Endothelial cell of umbilical vein (primary cell): Measurements from ENCODE around the gene ATP6V0D1. TPM values are rescaled to one million over a fixed set of nuclear protein-coding genes. Genes with fewer than 3 reads are reported as not detected.

ENCODE experiments used
- BruUV-seq: library from RNA; stranded (reverse); fragments of 400-500 nt; replicated peaks from 2 replicates; lab custom pipeline; 2021; lab: Mats Ljungman, UMichigan
- CTCF ChIA-PET: fragments of 300-600, 350-600 bp; sonication (Branson Sonifier 250); formaldehyde crosslinking; loops from one replicate; lab custom pipeline; 2021; ENCODE audit warnings: antibody characterized with exemption, inconsistent platforms; lab: Charles Lee
- POLR2A ChIA-PET: fragments of 300-600, 350-600 bp; sonication (Branson Sonifier 250); formaldehyde crosslinking; loops from one replicate; lab custom pipeline; 2021; ENCODE audit warnings: antibody characterized with exemption, inconsistent platforms; lab: Charles Lee
- DNase-seq: peaks from one replicate; pipeline ENCODE4 v3.0.0-alpha.2; 2011; ENCODE audit warnings: low read depth, low spot score
- FAIRE-seq: peaks from 2 replicates; lab custom pipeline; 2011; peaks lifted over from hg19 to GRCh38; lab: Jason Lieb, UNC
- H2AFZ ChIP-seq: 2 replicates; pipeline ENCODE4 v1.6.0; 2012; ENCODE audit warnings: low read depth, low read length, control low read depth, inconsistent platforms
- H3K27ac ChIP-seq: 2 replicates; pipeline ENCODE4 v1.5.1; 2011; ENCODE audit warnings: low read depth, mild to moderate bottlenecking, control low read depth, low read length, moderate library complexity; ENCODE audit not compliant: insufficient read depth
- H3K27me3 ChIP-seq, 2 experiments: 2 replicates each; pipeline versions ENCODE4 v1.6.0 to v1.6.1; 2011; ENCODE audit warnings: low read length in 2 of 2, mixed read lengths in 1 of 2; ENCODE audit not compliant: control insufficient read depth in 2 of 2, insufficient read depth in 2 of 2
- H3K36me3 ChIP-seq, 2 experiments: 2 replicates in 1 of 2; 3 replicates in 1 of 2; pipeline ENCODE4 v1.5.1; 2011; ENCODE audit warnings: low read length in 2 of 2, mild to moderate bottlenecking in 1 of 2, moderate library complexity in 1 of 2; ENCODE audit not compliant: control insufficient read depth in 2 of 2, insufficient read depth in 2 of 2; ENCODE audit errors: extremely low read depth in 1 of 2
- H3K4me1 ChIP-seq: 3 replicates; pipeline ENCODE4 v1.5.1; 2011; ENCODE audit warnings: mild to moderate bottlenecking, low read length; ENCODE audit not compliant: control insufficient read depth, insufficient read depth; ENCODE audit errors: extremely low read depth
- H3K4me2 ChIP-seq: 2 replicates; pipeline ENCODE4 v1.6.1; 2011; ENCODE audit warnings: low read length, control low read depth, mixed read lengths; ENCODE audit not compliant: insufficient read depth
- H3K4me3 ChIP-seq, 3 experiments: fragments of 200-600 bp in 1 of 3; sonication (generic), shearing (Covaris generic) in 1 of 3; replicated peaks in 1 of 3; 2 replicates each; pipeline ENCODE4 v1.5.1; 2011 to 2016; ENCODE audit warnings: control low read depth in 3 of 3, low read length in 3 of 3, mild to moderate bottlenecking in 2 of 3, inconsistent platforms in 1 of 3, low read depth in 1 of 3, moderate library complexity in 1 of 3; ENCODE audit not compliant: insufficient read depth in 1 of 3
- H3K79me2 ChIP-seq: 2 replicates; pipeline ENCODE4 v1.6.0; 2012; ENCODE audit warnings: low read length, inconsistent platforms; ENCODE audit not compliant: control insufficient read depth, insufficient read depth
- H3K9ac ChIP-seq: replicated peaks from 2 replicates; pipeline ENCODE3; 2011; ENCODE audit warnings: low read length, control low read depth; ENCODE audit not compliant: insufficient read depth; ENCODE audit errors: extremely low read depth
- H3K9me1 ChIP-seq: replicated peaks from 3 replicates; pipeline ENCODE4 v1.6.0; 2011; ENCODE audit warnings: mild to moderate bottlenecking, low read length; ENCODE audit not compliant: control insufficient read depth, insufficient read depth; ENCODE audit errors: extremely low read depth
- H3K9me3 ChIP-seq: replicated peaks from 2 replicates; pipeline ENCODE4 v1.5.1; 2012; ENCODE audit warnings: low read length, inconsistent platforms; ENCODE audit not compliant: control insufficient read depth, insufficient read depth
- H4K20me1 ChIP-seq: replicated peaks from 2 replicates; pipeline ENCODE3; 2011; ENCODE audit warnings: mild to moderate bottlenecking, low read length; ENCODE audit not compliant: control insufficient read depth, insufficient read depth; ENCODE audit errors: extremely low read depth
- CTCF ChIP-seq, 2 donors: IDR thresholded peaks; 1 replicate in 1 of 2; 2 replicates in 1 of 2; pipeline ENCODE4 v1.5.1; 2011; ENCODE audit warnings: low read length in 2 of 2, mild to moderate bottlenecking in 2 of 2, moderate library complexity in 2 of 2, control low read depth in 1 of 2, inconsistent platforms in 1 of 2, low read depth in 1 of 2; ENCODE audit not compliant: insufficient read depth in 1 of 2; ENCODE audit errors: extremely low read depth in 1 of 2
- EZH2 ChIP-seq: IDR thresholded peaks from 2 replicates; pipeline ENCODE4 v1.6.1; 2012; ENCODE audit warnings: borderline replicate concordance, low read depth, mild to moderate bottlenecking, moderate library complexity, low read length, inconsistent platforms; ENCODE audit not compliant: severe bottlenecking
- FOS ChIP-seq: IDR thresholded peaks from 2 replicates; pipeline ENCODE4 v1.6.1; 2011; ENCODE audit warnings: mild to moderate bottlenecking, low read length, moderate library complexity, borderline replicate concordance; ENCODE audit not compliant: insufficient read depth
- MYC ChIP-seq: IDR thresholded peaks from one replicate; pipeline ENCODE4 v1.6.1; 2011; ENCODE audit warnings: mild to moderate bottlenecking, low read depth, low read length
- POLR2A ChIP-seq: IDR thresholded peaks from 2 replicates; pipeline ENCODE4 v1.6.1; 2012; ENCODE audit warnings: low read depth, mild to moderate bottlenecking, control low read depth, low read length
- dilution Hi-C: fragments of 300-500 bp; cut with MboI; formaldehyde crosslinking; loops from one replicate; pipeline ENCODE4 v1.15.0; 2019; ENCODE audit warnings: low sequenced_read_pairs; ENCODE audit not compliant: extremely low pct_ligation_motif_present
- intact Hi-C: fragments of 100-400 bp; cut with micrococcal nuclease; formaldehyde crosslinking; loops from one replicate; pipeline ENCODE4 v1.10.0; 2022
- polyA plus RNA-seq, 4 experiments: library from polyadenylated mRNA; depleted of rRNA in 3 of 4; stranded (reverse) in 3 of 4; unstranded in 1 of 4; fragments of >200 nt; gene quantifications; 2 replicates each; pipeline versions ENCODE4 v1.2.1 to v1.2.3, GENCODE V29; 2011 to 2012; ENCODE audit warnings: missing spikeins in 1 of 4
- total RNA-seq: library from RNA; stranded (reverse); gene quantifications from 2 replicates; pipeline ENCODE4 v1.2.3, GENCODE V29; 2021

The ATP6V0D1 gene
- total and polyA plus RNA-seq, 2 donors (not counting 3 experiments of a cell fraction or from before 2014, with no cell fraction given), result 82.8 to 232 TPM

GRCh38 chr16:67428146-67428731 is 52.7 kb downstream of the ATP6V0D1 start:
- no peaks in the 10 kb centered on the region for H3K9me3 ChIP-seq
- ChIA-PET CTCF (interaction anchor here (0.5 to 9.0 kb wide), 48 partner anchors 11 to 474 kb away, joined by 3 to 201 read pairs (median 5); partner anchors contain the start of genes ATP6V0D1, CES3, KCTD19 and LRRC36), POLR2A (interaction anchor here (0.5 to 1.0 kb wide), 2 partner anchors 40 to 53 kb away, joined by 3 to 5 read pairs; no protein-coding TSS in a partner anchor)
- no peaks in the 10 kb centered on the region for H4K20me1 ChIP-seq
- H3K79me2 ChIP-seq, result no peaks in the 10 kb centered on the region
- H3K27ac ChIP-seq, result no peak overlapping the region
- no peak overlapping the region for H2AFZ ChIP-seq
- no peaks in the 10 kb centered on the region for H3K36me3 ChIP-seq
- BruUV-seq, result no TSS peak
- TF ChIP-seq POLR2A, result no peak
- no peak for TF ChIP-seq MYC
- TF ChIP-seq CTCF (IDR thresholded peaks at IDR 0.05; ENCODE audit: extremely low read depth in 1 of 2, insufficient read depth in 1 of 2, low read depth in 1 of 2, low read length in 2 of 2), result peak; percentile 82 to 94
- TF ChIP-seq FOS, result no peak
- TF ChIP-seq EZH2, result no peak
- DNase-seq (peak; percentile 54), FAIRE-seq (peak; percentile 84)
- no peak overlapping the region for H3K4me2 ChIP-seq
- peaks cover 36 to 43% of the 10 kb centered on the region in 2 experiments for H3K27me3 ChIP-seq
- dilution Hi-C loops, result no loop called here
- intact Hi-C loops, result loop anchor here (1.0 to 2.0 kb wide), 3 partner anchors 19 to 87 kb away; no protein-coding TSS in a partner anchor
- no peak overlapping the region for H3K4me3 ChIP-seq
- H3K4me1 ChIP-seq, result peaks cover 8% of the 10 kb centered on the region
- H3K9ac ChIP-seq, result no peak overlapping the region
- no peaks in the 10 kb centered on the region for H3K9me1 ChIP-seq
